IMR-90 (cell line): ENCODE measurements around the gene ARHGAP24. TPM values are rescaled to one million over a fixed set of nuclear protein-coding genes. Genes with fewer than 3 reads are reported as not detected.

ENCODE experiments used
- ATAC-seq: fragments of 200-7000 bp; cut with Tn5 transposase; 2 replicates; pipeline ENCODE4 v1.9.1; 2020; ENCODE audit warnings: low read depth, mild to moderate bottlenecking, moderate library complexity
- BruUV-seq: library from RNA; stranded (reverse); fragments of 400-500 nt; replicated peaks from 2 replicates; lab custom pipeline; 2021; lab: Mats Ljungman, UMichigan
- CTCF ChIA-PET: fragments of 300-600 bp; formaldehyde crosslinking; extraction: SDS; loops from one replicate; lab custom pipeline; 2021; ENCODE audit warnings: antibody characterized with exemption; lab: Yijun Ruan, JAX
- POLR2A ChIA-PET: fragments of 300-600 bp; sonication (Branson Sonifier 250); formaldehyde crosslinking; loops from one replicate; lab custom pipeline; 2022; ENCODE audit warnings: antibody characterized with exemption; ENCODE audit not compliant: unreplicated experiment; lab: Charles Lee
- DNase-seq: peaks from one replicate; pipeline ENCODE4 v3.0.0; 2013
- H2AFZ ChIP-seq: replicated peaks from 2 replicates; pipeline ENCODE3; 2013; ENCODE audit warnings: low read length, mild to moderate bottlenecking; ENCODE audit not compliant: poor library complexity
- H2AK5ac ChIP-seq: 2 replicates; pipeline ENCODE4 v1.6.1; 2013; ENCODE audit warnings: low read depth, low read length, inconsistent platforms
- H2AK9ac ChIP-seq: replicated peaks from 2 replicates; pipeline ENCODE3; 2013; ENCODE audit warnings: mild to moderate bottlenecking, low read depth, low read length, moderate library complexity; ENCODE audit not compliant: poor library complexity
- H2BK120ac ChIP-seq: 2 replicates; pipeline ENCODE4 v1.6.1; 2013; ENCODE audit warnings: low read depth, low read length, inconsistent platforms
- H2BK15ac ChIP-seq: 3 replicates; pipeline ENCODE4 v1.6.1; 2013; ENCODE audit warnings: low read depth, low read length, inconsistent platforms
- H2BK20ac ChIP-seq: 2 replicates; pipeline ENCODE4 v1.6.1; 2013; ENCODE audit warnings: low read depth, mild to moderate bottlenecking, inconsistent platforms, low read length, moderate library complexity
- H2BK5ac ChIP-seq: 2 replicates; pipeline ENCODE4 v1.6.1; 2013; ENCODE audit warnings: mild to moderate bottlenecking, low read depth, low read length, inconsistent platforms; ENCODE audit not compliant: poor library complexity, severe bottlenecking
- H3K14ac ChIP-seq: replicated peaks from 2 replicates; pipeline ENCODE4 v1.6.1; 2013; ENCODE audit warnings: low read depth, low read length, inconsistent platforms
- H3K18ac ChIP-seq: 2 replicates; pipeline ENCODE4 v1.6.1; 2013; ENCODE audit warnings: low read depth, low read length, control low read depth
- H3K23ac ChIP-seq: 2 replicates; pipeline ENCODE4 v1.6.1; 2013; ENCODE audit warnings: low read depth, low read length, inconsistent platforms
- H3K27ac ChIP-seq: 2 replicates; pipeline ENCODE4 v1.5.1; 2013; ENCODE audit warnings: mild to moderate bottlenecking, control low read depth, low read length; ENCODE audit not compliant: insufficient read depth
- H3K27me3 ChIP-seq: 2 replicates; pipeline ENCODE4 v1.6.1; 2013; ENCODE audit warnings: low read length; ENCODE audit not compliant: control insufficient read depth, insufficient read depth
- H3K36me3 ChIP-seq: 2 replicates; pipeline ENCODE4 v1.6.1; 2013; ENCODE audit warnings: low read length, mixed read lengths; ENCODE audit not compliant: control insufficient read depth, insufficient read depth
- H3K4ac ChIP-seq: 2 replicates; pipeline ENCODE4 v1.6.1; 2013; ENCODE audit warnings: low read depth, low read length, inconsistent platforms
- H3K4me1 ChIP-seq: 2 replicates; pipeline ENCODE4 v1.6.1; 2013; ENCODE audit warnings: low read length, mixed read lengths; ENCODE audit not compliant: control insufficient read depth, insufficient read depth
- H3K4me2 ChIP-seq: 2 replicates; pipeline ENCODE4 v1.6.1; 2013; ENCODE audit warnings: low read depth, mild to moderate bottlenecking, control low read depth, low read length, moderate library complexity
- H3K4me3 ChIP-seq: 2 replicates; pipeline ENCODE4 v1.5.1; 2013; ENCODE audit warnings: low read depth, mild to moderate bottlenecking, control low read depth, low read length, moderate library complexity; ENCODE audit not compliant: insufficient read depth
- H3K56ac ChIP-seq: 2 replicates; pipeline ENCODE4 v1.6.1; 2013; ENCODE audit warnings: low read length, inconsistent platforms; ENCODE audit not compliant: insufficient read depth; ENCODE audit errors: extremely low read depth
- H3K79me1 ChIP-seq, 2 experiments: 2 replicates each; pipeline ENCODE4 v1.6.1; 2013; ENCODE audit warnings: low read length in 2 of 2, inconsistent platforms in 1 of 2, low read depth in 1 of 2
- H3K9ac ChIP-seq: 2 replicates; pipeline ENCODE4 v1.6.1; 2013; ENCODE audit warnings: low read depth, low read length, control low read depth
- H3K9me1 ChIP-seq: 2 replicates; pipeline ENCODE4 v1.6.1; 2013; ENCODE audit warnings: low read length, inconsistent platforms; ENCODE audit not compliant: insufficient read depth
- H3K9me3 ChIP-seq: 2 replicates; pipeline ENCODE4 v1.6.1; 2013; ENCODE audit warnings: low read length; ENCODE audit not compliant: control insufficient read depth, insufficient read depth
- H4K20me1 ChIP-seq: 2 replicates; pipeline ENCODE4 v1.6.1; 2013; ENCODE audit warnings: low read length, inconsistent platforms; ENCODE audit not compliant: insufficient read depth
- H4K5ac ChIP-seq: 2 replicates; pipeline ENCODE4 v1.6.1; 2013; ENCODE audit warnings: mild to moderate bottlenecking, low read depth, low read length, control low read depth
- H4K8ac ChIP-seq, 2 experiments: 2 replicates each; pipeline ENCODE4 v1.6.1; 2013; ENCODE audit warnings: low read depth in 2 of 2, low read length in 2 of 2, control low read depth in 1 of 2, inconsistent platforms in 1 of 2
- H4K91ac ChIP-seq: 2 replicates; pipeline ENCODE4 v1.6.1; 2013; ENCODE audit warnings: low read depth, low read length, inconsistent platforms; ENCODE audit not compliant: insufficient read depth
- WGBS, 2 experiments: methylation state at CpG; one replicate each; pipeline versions ENCODE4 v1.1.5 to v1.1.7; 2013; ENCODE audit warnings: missing lambda C conversion rate in 2 of 2; ENCODE audit not compliant: insufficient read length in 1 of 2; ENCODE audit errors: extremely low coverage in 2 of 2; 5-methylcytosine and 5-hydroxymethylcytosine counted together
- dilution Hi-C: fragments of 300-500 bp; cut with HindIII; formaldehyde crosslinking; loops from one replicate; pipeline ENCODE4 v1.14.3; 2018; ENCODE audit warnings: low sequenced_read_pairs; ENCODE audit not compliant: unreplicated experiment
- in situ Hi-C: fragments of 300-500 bp; cut with MboI; formaldehyde crosslinking; loops from 3 replicates; pipeline ENCODE4 v1.14.3; 2019; ENCODE audit warnings: low sequenced_read_pairs, inconsistent platforms, mixed read lengths
- intact Hi-C: fragments of 100-400 bp; cut with micrococcal nuclease; formaldehyde crosslinking; loops from 2 replicates; pipeline ENCODE4 v1.10.0; 2022
- polyA plus RNA-seq, 3 experiments: library from polyadenylated mRNA; depleted of rRNA; stranded (reverse); fragments of >200 nt; gene quantifications; 2 replicates each; pipeline ENCODE4 v1.2.3, GENCODE V29; 2012; ENCODE audit warnings: low replicate concordance in 1 of 3
- total RNA-seq: library from RNA; depleted of rRNA; stranded (reverse); fragments of >200 nt; gene quantifications from 2 replicates; pipeline ENCODE4 v1.2.3, GENCODE V29; 2012
- TF ChIP-seq, protein P1 (sequence below): fragments of 150-350 bp; IDR thresholded peaks from 2 replicates; pipeline ENCODE4 v1.6.1; 2016; ENCODE audit warnings: low read depth, mild to moderate bottlenecking, low read length, moderate library complexity, borderline replicate concordance

Gene ARHGAP24
- total and polyA plus RNA-seq, 2 of the 4 experiments (the other 2 are of a cell fraction), result 11.9 to 24.0 TPM

- Histone ChIP-seq H4K8ac (peak overlapping the region in 1 of 2 experiments; percentile 78; a peak in 1 of 4 replicates), H3K23ac (peak overlapping the region; percentile 32; the same call in 1 of the 2 replicates), H2AK5ac (no peak overlapping the region; the same call in 1 of the 2 replicates), H3K4ac (peak overlapping the region; percentile 82; the same call in 1 of the 2 replicates), H4K5ac (peak overlapping the region; percentile 29; the same call in 1 of the 2 replicates), H2AK9ac (no peak overlapping the region), H4K20me1 (no peaks in the 10 kb centered on the region), H3K9me3 (no peaks in the 10 kb centered on the region), H3K9ac (no peak overlapping the region), H3K27me3 (no peaks in the 10 kb centered on the region), H2AFZ (no peak overlapping the region), H3K18ac (peak overlapping the region; percentile 35; the same call in 1 of the 2 replicates), H3K4me2 (peak overlapping the region; percentile 78; the same call in 1 of the 2 replicates), H2BK20ac (peak overlapping the region; percentile 59; the same call in 1 of the 2 replicates), H3K56ac (no peak overlapping the region; the same call in 1 of the 2 replicates), H3K14ac (no peak overlapping the region; the same call in 1 of the 2 replicates), H2BK120ac (peak overlapping the region; percentile 41; the same call in 1 of the 2 replicates), H3K4me3 (no peak overlapping the region), H3K79me1 (peaks cover 3 to 24% of the 10 kb centered on the region in 2 experiments; a peak in 2 of 4 replicates), H2BK15ac (0 out of 3 replicates have a peak overlapping the region, but pooled peaks have one; percentile 74), H3K4me1 (peaks cover 9% of the 10 kb centered on the region), H3K27ac (no peak overlapping the region), H3K36me3 (no peaks in the 10 kb centered on the region), H3K9me1 (0 out of 2 replicates have a peak, but pooled peaks cover 3% of the 10 kb centered on the region), H4K91ac (no peak overlapping the region; the same call in 1 of the 2 replicates), H2BK5ac (peak overlapping the region; percentile 85)
- BruUV-seq, result no TSS peak
- DNase-seq (no peak), ATAC-seq (no peak)
- POLR2A ChIA-PET, result interaction anchor here (0.7 kb wide), 1 partner anchor 18 kb away, joined by 4 read pairs; no protein-coding TSS in a partner anchor
- dilution Hi-C loops (no loop called here), in situ Hi-C loops (no loop called here), intact Hi-C loops (no loop called here)
- WGBS, 2 experiments, result 50% methylated on average over 1 of the region's 3 CpGs; no CpG with 5 or more reads in 1 of the 2 experiments
- CTCF ChIA-PET, result interaction anchor here (0.6 to 1.5 kb wide), 2 partner anchors 15 to 745 kb away, joined by 3 to 6 read pairs; no protein-coding TSS in a partner anchor
- TF ChIP-seq, protein P1, sequence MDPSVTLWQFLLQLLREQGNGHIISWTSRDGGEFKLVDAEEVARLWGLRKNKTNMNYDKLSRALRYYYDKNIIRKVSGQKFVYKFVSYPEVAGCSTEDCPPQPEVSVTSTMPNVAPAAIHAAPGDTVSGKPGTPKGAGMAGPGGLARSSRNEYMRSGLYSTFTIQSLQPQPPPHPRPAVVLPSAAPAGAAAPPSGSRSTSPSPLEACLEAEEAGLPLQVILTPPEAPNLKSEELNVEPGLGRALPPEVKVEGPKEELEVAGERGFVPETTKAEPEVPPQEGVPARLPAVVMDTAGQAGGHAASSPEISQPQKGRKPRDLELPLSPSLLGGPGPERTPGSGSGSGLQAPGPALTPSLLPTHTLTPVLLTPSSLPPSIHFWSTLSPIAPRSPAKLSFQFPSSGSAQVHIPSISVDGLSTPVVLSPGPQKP, result no peak
Observed at GRCh38 chr4:85780664-85781063, 305.7 kb downstream of the ARHGAP24 start.
